Measurements from ENCODE around the gene HOXD9. TPM values are rescaled to one million over a fixed set of nuclear protein-coding genes. Genes with fewer than 3 reads are reported as not detected.

Gene HOXD9
- total and polyA plus RNA-seq, 2 of the 8 experiments (the other 6 are each of a cell fraction or from before 2014, with no cell fraction given) = not detected

DNA sequence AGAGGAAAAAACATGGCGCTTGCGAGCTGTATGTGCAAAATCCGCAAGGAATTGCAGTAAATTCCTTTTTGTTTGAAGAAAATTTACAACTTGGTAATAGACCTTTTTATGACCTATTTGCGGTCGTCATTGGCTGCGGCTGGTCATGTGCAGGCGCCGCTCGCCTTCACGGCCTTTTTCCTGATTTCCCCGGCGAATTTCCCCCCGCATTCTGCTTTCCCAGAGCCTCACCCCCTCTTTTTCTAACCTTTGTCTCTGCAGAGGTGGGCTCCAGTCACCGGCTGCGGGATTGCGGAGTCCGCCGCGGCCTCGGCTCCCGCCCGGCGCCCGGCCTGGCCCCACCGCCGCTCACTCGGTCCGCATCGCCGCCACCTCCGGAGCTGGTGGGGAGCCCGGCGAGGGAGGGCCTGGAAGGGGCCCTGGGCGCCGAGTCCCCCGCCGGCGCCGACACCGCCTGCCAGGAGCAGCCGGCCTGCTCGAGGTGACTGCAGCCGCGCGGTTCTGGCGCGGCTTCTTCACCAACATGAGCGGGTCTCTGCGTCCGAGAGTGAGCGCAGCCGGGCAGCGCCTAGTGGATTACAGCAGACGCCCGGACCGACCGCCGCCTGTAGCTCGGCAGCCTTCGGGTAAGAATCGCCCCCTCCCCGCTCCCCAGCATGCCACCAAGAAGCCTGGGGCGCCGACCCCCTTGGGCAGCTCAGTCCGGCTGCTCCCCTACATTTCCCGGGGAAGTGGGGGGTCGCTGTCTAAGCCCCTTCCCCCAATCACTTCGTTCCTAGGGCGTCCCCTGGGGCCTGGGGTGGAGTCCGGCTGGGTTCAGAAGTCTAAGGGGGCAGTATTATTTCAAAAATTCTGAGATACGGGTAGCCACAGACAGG, 14.1 kb downstream of the HOXD9 start (continued):
- TF ChIP-seq SUZ12 (IDR thresholded peaks at IDR 0.05; ENCODE audit: low read length) (peak; percentile 97), ASH2L (IDR thresholded peaks at IDR 0.05; ENCODE audit: low read length) (peak; percentile 53), CBX8 (IDR thresholded peaks at IDR 0.05; ENCODE audit: borderline replicate concordance, low read depth, low read length) (peak; percentile 60; the same call in 1 of the 2 replicates), YY1 (IDR thresholded peaks at IDR 0.05; ENCODE audit: low read depth, low read length) (peak; percentile 40; the same call in 1 of the 2 replicates), EZH2 (IDR thresholded peaks at IDR 0.05; ENCODE audit: low read depth, low read length, severe bottlenecking) (peak; percentile 96)
